ENCODE results near the gene NCEH1.
A peak's percentile ranks its signal among the peaks of the same experiment; 100 is the strongest.

NCEH1 gene

DNA sequence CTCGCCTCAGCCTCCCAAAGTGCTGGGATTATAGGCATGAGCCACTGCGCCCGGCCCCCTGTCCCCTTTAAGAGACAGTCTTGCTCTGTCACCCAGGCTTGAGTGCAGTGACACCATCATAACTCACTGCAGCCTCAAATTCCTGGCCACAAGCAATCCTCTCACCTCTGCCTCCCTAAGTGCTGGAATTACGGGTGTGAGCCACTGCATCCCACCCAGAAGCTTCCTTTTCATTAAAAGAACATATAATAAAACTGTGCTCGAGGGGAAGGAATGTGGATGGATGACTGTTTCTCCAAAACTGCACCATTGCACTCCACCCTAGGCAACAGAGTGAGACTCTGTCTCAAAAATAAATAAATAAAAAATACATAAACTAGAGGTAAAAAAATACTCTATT lies 70.1 kb downstream of the NCEH1 start:
- no peak for DNase-seq

DNA sequence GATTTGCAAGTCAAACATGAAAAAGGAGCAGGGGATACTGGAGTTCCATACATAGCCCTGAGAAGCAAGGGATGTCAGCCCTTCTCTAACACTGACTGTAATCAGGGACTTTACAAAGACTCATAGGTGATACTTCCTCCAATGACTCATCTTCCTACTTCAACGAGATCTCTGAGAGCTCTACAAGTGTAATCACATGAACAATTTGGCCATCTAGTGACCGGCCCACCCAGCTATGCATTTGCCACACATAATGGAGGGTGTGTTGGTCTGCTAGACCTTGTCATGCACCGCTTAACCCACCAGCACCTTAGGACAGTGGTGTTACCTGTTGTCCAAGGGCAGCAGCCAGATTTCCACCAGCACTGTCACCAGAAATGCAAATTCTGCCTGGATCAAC lies 75.3 kb downstream of the NCEH1 start:
- DNase-seq = no peak

DNA sequence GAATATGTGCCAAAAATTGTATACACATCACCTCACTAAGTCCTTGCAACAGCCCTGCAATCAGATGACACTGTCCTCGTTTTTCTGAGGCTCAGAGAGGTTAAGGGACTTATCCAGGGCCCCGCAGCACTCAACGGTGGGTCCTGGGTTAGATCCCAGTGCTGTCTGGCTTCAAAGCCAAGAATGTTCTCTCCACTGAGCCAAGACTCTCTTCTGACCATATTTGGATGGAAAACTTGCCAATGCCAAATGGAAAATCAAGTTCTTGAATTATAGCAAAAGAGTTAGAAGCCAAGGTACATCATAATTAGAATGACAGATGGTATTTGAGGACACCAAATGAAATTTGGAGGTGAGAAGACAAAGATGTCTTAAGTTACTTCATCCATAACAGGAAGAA lies 75.9 kb downstream of the NCEH1 start:
- no peak for DNase-seq

DNA sequence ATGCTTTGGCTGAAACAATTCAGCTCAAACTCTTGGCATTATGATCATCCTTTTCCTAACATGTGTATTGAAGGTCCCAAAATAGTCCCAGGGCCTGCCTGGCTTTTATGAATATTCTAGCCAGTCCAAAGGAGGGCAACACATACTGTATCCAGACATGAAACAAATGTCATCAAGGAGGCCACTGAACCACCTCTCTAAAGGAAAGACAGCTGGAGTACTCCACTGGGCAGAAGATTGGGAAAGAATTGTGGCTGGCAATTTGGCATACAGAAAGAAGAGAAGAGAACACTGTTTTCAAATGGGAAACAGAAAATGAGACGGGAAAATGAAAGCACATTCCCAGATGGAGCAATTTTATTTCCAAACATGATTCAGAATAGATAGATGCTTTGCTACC lies 80.6 kb downstream of the NCEH1 start:
- DNase-seq = no peak

DNA sequence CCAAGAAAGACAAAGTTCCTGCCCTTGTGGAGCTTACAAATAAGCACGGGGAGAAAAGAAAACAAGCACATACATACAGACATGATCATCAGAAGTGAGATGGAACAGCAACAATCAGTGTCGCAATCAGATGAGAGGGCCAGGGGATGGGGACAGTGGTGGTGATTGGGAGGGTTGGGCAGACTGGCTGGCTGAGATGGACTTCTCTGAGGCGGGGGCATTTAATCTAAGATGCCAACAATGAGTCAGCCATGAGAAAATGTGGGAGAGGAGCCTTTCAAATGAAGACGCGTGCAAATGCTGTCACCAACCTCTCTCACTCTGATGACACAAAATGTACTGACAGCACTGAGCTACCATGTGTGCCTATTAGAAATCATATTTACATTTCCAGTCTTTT lies 81.4 kb downstream of the NCEH1 start:
- no peak for DNase-seq

DNA sequence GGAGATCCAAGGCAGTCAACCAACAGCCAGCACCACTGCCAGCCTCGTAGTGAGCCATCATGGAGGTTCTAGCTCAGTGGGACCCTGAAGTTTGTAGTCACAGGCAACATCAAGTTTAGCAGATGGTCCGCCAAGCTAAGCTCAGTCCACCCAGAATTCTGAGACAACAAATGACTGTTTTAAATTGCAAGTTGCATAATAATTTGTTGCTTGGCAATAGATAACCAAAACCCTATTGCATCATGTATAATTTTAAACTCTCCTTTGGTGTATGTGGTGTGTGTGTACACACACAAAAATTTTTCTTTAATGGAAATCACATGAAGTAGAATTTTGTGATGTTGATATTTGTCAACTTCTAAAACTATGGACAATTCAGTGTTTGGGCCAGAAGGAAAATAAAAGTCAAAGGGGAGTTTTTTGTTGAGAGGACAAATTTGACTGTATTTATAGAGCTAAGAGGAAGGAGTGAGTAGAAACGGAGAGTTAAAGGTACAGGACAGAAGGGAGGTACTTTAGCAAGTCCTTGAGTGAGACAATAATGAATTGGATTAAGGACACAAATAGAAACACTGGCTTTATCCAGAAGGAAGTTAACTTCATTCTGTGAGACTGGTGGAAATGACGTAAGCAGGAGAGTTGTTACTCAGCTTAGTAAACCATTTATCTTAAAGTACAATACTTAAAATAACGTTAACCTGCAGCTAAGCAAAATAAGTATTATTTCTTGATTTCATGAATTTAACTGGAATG lies 83.6 kb downstream of the NCEH1 start:
- DNase-seq = peak; percentile 28

DNA sequence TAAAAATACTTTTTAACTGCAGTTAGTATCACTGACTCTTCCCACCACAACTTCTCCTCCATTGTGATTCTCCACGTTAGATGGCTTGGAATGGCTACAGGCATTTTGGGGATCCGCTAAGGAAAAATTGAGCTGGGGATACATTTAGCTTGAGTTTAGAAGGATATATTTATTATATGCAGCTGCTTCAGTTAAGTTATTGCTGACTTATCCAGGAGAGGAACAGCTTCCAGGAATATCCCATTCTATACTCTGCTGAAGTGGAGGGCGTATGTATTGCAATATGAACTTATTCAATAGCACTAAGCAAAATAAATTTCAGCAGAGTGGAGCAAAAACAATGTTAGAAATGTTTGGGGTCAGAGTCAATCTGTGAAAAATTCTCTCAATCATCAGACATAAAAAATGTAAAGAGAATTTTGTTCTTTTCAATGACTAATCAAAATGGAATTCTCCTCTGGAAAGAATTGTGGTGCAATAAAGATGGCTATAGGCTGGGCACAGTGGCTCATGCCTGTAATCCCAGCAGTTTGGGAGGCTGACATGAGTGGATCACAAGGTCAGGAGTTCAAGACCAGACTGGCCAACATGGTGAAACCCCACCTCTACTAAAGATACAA lies 84.7 kb downstream of the NCEH1 start:
- DNase-seq = peak; percentile 90

DNA sequence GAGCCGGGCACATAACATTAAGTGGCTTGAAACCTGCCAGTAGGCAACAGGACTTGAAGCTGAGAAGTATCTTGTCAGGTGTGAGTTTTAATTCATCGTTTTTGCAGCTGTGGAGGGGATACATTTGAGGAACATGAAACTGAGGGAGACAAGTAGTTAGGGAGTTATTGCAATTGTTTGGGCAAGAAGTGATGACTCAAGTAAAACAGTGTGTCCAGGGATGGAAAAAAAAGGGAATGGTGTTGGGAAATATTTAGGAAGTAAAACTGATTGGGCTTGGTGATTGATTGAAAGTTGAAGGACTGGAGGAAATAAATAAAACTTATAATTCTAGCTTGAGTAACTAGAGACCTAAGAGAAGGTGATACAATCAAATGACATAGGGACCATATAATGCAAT lies 85.5 kb downstream of the NCEH1 start:
- DNase-seq = peak; percentile 47

DNA sequence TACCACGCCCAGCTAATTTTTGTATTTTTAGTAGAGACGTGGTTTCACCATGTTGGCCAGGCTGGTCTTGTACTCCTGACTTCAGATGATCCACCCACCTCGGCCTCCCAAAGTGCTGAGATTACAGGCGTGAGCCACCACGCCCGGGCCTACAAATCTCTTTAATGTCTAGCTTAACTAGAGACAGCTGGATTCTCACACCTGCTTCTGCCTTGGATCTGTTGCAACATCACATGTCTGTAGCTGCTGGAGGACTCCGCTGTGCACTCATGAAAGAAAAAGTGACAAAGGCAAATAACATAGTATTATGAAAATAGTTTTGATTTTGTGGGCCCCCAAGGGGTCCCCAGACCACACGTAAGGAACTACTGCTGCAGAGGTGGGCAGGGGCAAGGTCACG lies 85.9 kb downstream of the NCEH1 start:
- no peak for DNase-seq

DNA sequence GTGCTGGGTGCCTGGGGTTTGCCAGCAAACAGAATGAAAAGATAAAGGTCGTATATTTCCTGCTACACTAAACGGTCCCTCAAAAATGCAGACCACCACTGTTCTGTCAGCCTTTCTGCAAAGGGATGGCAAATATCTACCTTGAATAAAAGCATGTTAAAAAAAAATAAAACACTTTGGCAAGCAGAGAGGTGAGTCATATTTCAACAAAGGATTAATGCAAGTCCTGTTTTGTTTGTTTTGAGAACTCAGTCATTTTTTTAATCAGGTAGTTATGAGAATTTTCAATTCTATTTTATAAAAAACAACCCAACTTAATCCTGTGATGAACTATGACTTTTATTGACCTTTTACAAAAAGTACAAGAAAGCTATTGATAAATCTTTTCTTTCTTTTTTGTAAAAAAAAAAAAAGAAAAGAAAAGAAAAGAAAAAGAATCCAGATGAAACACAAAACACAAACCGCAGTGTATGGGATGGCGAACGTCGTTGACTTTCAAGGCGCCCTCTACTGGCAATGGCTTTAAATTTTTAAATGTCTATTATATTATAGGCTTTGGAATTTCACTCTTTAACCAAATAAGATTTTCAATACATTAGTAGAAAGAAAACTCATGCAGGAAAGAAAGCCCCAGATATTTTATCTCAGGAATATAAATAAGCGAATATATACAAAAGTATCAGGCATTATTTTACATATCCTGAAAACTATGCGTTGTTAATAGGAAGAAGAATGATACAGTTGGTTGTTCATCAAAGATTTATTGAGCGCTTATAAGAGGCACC lies 87.8 kb downstream of the NCEH1 start:
- DNase-seq = peak; percentile 47

DNA sequence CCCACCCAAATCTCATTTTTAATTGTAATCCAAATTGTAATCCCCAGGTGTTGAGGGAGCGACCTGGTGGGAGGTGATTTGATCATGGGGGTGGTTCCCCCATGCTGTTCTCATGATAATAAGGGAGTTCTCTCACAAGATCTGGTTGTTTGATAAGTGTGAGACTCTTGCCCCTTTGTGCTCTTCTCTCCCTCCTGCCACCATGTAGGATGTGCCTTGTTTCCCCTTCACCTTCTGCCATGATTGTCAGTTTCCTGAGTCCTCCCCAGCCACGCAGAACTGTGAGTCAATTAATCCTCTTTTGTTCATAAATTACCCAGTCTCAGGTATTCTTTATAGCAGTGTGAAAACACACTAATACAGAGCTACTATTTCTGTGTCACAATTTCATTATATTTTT lies 88.7 kb downstream of the NCEH1 start:
- DNase-seq = no peak

DNA sequence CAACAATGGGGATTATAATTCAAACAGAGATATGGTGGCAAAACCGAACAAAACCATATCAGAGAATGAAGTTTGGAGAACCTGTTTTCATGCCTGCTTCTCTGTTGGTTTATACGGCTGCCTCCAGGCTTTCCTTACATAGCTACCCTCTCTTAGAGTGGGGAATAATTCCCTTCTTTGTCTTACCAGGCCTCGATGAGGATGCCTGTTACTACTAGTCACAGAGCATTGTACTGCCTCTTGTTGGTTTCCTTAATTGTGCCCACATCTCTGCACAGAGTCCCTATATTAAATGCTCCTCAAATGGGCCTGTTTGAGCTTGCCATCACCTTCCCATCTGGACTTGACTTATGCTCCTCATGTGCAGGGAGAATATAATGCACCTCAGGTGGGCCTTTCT lies 92.9 kb downstream of the NCEH1 start:
- DNase-seq = no peak

DNA sequence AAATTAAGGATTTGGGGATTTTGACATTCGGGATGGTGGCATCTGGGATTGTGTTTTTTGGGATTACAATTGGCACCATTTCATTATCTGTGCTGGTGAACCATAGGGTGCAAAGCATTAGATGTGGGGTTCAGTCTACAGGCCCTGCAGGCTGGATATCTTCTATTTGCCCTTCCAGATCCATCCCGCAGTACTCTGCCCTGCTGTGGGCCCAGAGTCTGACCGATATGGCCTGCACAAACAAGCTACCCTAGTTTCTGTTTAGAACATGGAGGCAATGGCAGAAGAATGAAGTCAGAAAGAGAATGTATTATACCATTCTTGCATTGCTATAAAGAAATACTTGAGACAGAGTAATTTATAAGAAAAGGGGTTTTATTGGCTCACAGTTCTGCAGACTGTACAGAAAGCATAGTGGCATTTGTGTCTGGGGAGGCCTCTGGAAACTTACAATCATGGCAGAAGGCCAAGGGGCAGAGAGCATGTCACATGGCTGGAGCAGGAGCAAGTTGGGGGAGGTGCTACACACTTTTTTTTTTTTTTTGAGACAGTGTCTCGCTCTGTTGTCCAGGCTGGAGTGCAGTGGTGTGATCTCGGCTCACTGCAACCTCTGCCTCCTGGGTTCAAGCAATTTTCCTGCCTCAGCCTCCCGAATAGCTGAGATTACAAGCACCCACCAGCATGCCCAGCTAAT lies 93.7 kb downstream of the NCEH1 start:
- no peak for DNase-seq

DNA sequence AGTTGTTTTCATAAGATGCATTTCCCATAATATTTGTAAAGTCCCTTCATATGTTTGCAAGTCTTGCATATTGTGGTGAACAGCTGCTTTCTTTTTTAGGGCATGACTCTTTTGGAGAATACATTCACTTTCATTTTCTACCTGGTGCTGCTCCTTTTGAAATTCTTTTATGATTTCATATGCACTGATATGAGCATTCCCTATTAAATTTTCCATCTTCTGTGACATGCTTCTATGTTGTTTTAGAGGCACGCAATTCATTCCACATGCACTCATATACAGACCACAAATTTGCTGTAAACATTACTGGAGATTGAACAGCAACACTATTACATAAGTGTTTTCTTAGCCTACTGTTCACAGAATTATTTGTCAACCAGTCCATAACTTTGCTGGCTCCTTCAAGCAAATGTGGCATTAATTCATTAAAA lies 94.8 kb downstream of the NCEH1 start:
- no peak for DNase-seq

DNA sequence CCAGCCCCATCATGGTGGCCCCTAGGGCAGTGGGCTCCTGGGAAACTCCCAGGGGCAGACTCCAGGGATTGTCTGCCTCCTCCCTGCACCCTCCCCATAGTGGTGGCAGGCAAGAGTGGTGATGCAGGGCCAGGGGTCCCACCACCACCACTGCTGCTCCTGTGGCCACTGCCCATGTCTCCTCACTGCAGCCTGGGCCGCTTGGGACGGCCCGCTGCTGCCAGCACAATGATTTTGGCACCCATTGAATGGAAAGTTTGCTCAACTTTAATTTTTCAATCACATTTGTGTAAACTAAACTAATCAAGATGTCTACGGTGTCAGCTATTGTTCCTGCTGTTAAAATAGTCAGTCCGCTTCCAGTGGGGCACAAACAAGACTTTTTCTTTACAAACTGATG lies 95.6 kb downstream of the NCEH1 start:
- DNase-seq = no peak

DNA sequence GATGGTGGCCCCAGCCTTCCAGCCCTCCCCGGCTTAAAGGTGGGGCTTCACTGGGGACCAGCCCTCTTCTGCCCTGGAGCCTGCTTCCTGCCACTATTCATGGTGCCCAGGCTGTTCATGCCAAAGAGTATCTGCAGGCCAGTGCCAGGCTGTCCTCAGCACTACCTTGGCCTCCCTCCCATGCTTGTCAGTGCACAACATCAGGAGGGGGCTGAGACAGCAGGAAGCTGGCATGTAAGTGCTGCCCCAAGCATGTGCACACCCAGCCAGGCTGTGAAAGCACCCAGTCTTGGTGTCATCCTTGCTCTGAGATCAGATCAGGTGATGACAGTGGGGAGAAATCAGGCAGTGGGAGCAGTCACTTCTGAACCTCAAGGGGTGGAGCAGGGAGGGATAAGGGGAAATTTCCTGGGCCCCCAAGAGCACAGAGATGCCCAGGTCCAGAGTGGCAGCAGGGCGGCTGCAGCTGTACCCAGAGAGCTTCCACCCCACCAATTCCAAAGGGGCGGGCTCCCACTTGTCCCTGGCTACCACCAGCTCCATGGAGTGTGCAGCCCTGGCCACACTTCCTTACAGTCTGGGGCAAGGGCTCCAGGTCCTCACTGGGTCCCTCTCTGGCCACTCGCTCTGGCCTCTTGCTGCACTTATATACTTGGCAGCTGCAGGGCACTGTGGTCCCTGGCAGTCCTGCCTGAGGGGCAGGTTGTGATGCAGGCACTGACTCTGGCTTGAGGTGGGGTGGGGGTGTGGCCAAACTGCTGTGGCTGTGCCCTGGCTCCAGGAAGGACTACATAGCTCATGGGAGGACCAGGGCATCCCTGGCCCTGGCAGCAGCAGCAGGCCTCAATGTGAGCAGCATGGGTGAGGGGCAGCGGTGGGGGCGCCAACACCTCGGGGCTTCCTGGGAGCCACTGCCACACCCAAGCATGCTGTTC lies 96.3 kb downstream of the NCEH1 start:
- DNase-seq = no peak

DNA sequence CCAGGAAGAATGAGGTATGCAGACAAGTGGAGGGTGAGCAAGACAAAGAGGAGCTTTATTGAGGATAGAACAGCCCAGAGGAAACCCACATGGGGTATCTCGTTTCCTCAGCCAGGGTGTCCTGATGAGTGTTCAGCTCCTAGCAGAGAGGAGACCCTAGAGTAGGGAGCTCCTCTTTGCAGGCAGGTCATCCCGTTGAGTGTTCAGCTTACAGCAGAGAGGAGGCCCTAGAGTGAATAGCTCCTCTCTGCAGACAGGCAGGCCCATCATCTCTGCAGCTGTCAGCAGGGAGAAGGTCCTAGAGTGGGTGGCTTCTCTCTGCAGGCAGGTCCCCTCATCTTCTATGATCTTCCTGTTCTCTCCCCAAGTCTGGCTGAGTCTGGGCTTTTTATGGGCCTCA lies 97.0 kb downstream of the NCEH1 start:
- DNase-seq = no peak

DNA sequence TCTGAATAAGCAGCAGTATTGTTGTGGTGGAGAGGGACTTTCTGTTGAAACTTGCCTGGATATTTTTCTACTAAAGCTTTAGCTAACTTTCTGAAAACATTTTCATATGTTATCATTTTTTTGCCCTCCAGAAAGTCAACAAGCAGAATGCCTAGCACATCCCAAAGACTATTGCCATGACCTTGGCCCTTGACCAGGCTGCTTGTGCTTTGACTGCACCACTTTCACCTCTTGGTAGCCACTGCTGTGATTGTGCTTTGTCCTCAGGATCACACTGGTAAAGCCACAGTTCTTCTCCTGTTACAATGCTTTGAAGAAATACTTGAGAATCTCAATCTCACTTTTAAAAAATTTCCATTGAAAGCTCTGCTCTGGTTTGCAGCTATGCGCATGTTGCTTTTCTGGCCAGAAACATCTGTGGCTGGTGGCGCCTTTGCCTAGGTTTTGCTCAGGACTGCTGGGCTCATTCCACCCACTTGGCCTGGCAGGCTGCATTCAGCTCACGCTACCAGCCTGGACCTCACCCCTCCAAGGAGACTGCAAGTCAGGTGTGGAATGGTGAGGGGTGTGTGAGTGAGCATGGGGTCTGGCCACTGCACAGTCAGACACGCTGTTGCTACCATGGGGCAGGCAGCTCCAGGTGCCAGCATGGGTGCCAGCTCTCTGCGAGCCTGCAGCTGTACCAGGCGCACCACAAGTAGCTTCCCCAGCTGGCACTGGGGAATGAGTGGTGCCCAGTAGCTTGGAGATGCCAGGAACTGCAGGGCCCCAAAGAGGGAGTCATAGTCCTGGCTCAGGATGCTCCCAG lies 97.8 kb downstream of the NCEH1 start:
- DNase-seq = no peak

DNA sequence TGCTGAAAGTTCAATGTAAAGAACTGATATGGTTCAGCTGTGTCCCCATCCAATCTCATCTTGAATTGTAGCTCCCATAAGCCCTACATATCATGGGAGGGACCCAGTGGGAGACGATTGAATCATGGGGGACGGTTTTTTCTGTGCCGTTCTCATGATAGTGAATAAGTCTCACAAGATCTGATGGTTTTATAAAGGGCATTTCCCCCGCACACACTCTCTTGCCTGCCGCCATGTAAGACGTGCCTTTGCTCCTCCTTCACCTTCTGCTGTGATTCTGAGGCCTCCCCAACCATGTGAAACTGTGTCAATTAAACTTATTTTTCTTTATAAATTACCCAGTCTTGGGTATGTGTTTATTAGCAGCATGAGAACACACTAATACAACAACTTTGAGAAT lies 101.1 kb downstream of the NCEH1 start:
- DNase-seq = no peak

DNA sequence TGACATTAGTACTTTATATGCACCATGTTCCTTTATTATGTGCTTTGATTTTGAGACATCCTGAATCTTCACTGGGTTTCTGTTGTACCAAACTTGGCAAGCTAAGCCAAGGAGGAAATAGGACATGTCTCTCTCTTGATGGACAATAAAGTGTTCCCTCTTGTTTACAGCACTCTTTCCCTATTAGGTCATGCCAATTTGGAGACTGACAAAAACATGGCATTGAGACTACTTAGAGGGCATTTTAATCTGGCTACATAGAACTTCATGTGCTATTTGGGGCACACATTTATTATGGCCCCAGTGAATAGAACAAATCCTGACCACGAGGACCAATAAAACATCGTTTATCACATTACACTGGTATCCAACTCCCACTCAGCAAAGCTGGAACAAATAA lies 102.3 kb downstream of the NCEH1 start:
- DNase-seq = no peak

All from fibroblast of upper back skin (primary cell).